Activated B cell treated with CpG ODN at 0.5 μM for 24 hours (primary cell): Measurements from ENCODE around the gene PDIA4. TPM values are rescaled to one million over a fixed set of nuclear protein-coding genes. Genes with fewer than 3 reads are reported as not detected.
"Not testable (repeated sequence)": the region's sequence is repeated elsewhere in the genome, so short reads cannot be mapped to it uniquely, and the experiment has no call there.

Experiments used
- ATAC-seq: fragments of 200-7000 bp; cut with Tn5 transposase; one replicate; pipeline ENCODE4 v1.10.0; 2021; ENCODE audit warnings: low read depth, mild to moderate bottlenecking, moderate library complexity
- CTCF ChIA-PET: fragments of 350-600 bp; sonication (Branson Sonifier 250); formaldehyde crosslinking; loops from one replicate; lab custom pipeline; 2021; ENCODE audit warnings: antibody characterized with exemption; lab: Charles Lee
- POLR2A ChIA-PET: fragments of 350-600 bp; sonication (Branson Sonifier 250); formaldehyde crosslinking; loops from one replicate; lab custom pipeline; 2021; ENCODE audit warnings: antibody characterized with exemption; lab: Charles Lee
- DNase-seq: peaks from one replicate; pipeline ENCODE4 v3.0.0; 2022
- H3K27ac Mint-ChIP-seq: one replicate; pipeline ENCODE4 v1.8.0; 2020; ENCODE audit warnings: mixed read lengths
- H3K27me3 Mint-ChIP-seq: one replicate; pipeline ENCODE4 v1.8.0; 2021; ENCODE audit warnings: mixed read lengths
- H3K36me3 Mint-ChIP-seq: one replicate; pipeline ENCODE4 v1.8.0; 2021; ENCODE audit warnings: low read depth, mixed read lengths
- H3K4me1 Mint-ChIP-seq: one replicate; pipeline ENCODE4 v1.8.0; 2021; ENCODE audit warnings: mixed read lengths
- H3K4me3 Mint-ChIP-seq: one replicate; pipeline ENCODE4 v1.8.0; 2020; ENCODE audit warnings: mild to moderate bottlenecking, mixed read lengths
- H3K9me3 Mint-ChIP-seq: one replicate; pipeline ENCODE4 v1.8.0; 2020; ENCODE audit warnings: mixed read lengths
- intact Hi-C: fragments of 100-400 bp; cut with micrococcal nuclease; formaldehyde crosslinking; loops from one replicate; pipeline ENCODE4 v1.15.1; 2024
- total RNA-seq: library from RNA; stranded (reverse); gene quantifications from 2 replicates; pipeline ENCODE4 v1.2.3, GENCODE V29; 2022
- TF ChIP-seq, protein P1 (sequence below): fragments of 200-600 bp; IDR thresholded peaks from one replicate; pipeline ENCODE4 v1.8.0; 2022; ENCODE audit warnings: antibody characterized with exemption, mild to moderate bottlenecking

Gene PDIA4
- total RNA-seq, 1 donor from 2014 or later, result 59.4 TPM

GRCh38 chr7:149067869-149068268, 39.6 kb upstream of the PDIA4 start:
- intact Hi-C loops, result loop anchor here (5.0 kb wide), 1 partner anchor 801 kb away; no protein-coding TSS in a partner anchor
- peaks cover 34% of the 10 kb centered on the region for H3K36me3 Mint-ChIP-seq
- CTCF ChIA-PET, result interaction anchor here (1.1 kb wide), 1 partner anchor 63 kb away, joined by 3 read pairs; no protein-coding TSS in a partner anchor
- H3K4me3 Mint-ChIP-seq, result peak overlapping the region; percentile 29
- peaks cover 13% of the 10 kb centered on the region for H3K4me1 Mint-ChIP-seq
- POLR2A ChIA-PET, result interaction anchor here (0.6 kb wide), 1 partner anchor 126 kb away, joined by 3 read pairs; no protein-coding TSS in a partner anchor
- ATAC-seq, result no peak
- TF ChIP-seq, protein P1, sequence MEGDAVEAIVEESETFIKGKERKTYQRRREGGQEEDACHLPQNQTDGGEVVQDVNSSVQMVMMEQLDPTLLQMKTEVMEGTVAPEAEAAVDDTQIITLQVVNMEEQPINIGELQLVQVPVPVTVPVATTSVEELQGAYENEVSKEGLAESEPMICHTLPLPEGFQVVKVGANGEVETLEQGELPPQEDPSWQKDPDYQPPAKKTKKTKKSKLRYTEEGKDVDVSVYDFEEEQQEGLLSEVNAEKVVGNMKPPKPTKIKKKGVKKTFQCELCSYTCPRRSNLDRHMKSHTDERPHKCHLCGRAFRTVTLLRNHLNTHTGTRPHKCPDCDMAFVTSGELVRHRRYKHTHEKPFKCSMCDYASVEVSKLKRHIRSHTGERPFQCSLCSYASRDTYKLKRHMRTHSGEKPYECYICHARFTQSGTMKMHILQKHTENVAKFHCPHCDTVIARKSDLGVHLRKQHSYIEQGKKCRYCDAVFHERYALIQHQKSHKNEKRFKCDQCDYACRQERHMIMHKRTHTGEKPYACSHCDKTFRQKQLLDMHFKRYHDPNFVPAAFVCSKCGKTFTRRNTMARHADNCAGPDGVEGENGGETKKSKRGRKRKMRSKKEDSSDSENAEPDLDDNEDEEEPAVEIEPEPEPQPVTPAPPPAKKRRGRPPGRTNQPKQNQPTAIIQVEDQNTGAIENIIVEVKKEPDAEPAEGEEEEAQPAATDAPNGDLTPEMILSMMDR, result no peak
- no peaks in the 10 kb centered on the region for H3K27me3 Mint-ChIP-seq
- H3K27ac Mint-ChIP-seq, result no peak overlapping the region
- H3K9me3 Mint-ChIP-seq, result no peaks in the 10 kb centered on the region
- DNase-seq, result no peak

DNA sequence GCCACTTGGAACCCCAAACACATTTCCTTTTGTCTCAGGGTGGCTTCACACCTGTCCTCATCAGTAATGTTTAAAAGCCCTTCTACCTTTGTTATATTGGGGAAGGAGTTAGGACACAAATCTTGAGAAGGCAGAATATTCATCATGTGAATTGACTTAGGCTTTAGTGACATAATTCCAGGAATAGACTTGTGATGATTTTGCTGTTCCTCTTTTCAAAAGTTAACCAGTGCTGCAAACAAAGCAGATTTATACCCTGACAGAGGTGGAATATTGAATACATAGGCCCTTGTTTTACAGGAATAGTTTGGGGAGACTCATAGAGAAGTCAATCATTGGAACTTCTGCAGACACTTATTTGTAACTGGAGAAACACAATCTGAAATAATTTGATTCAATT, 35.2 kb upstream of the PDIA4 start:
- no peaks in the 10 kb centered on the region for H3K27me3 Mint-ChIP-seq
- ATAC-seq (no peak), DNase-seq (no peak)
- peaks cover 10% of the 10 kb centered on the region for H3K36me3 Mint-ChIP-seq
- intact Hi-C loops, result no loop called here
- ChIA-PET CTCF (no interaction called here), POLR2A (no interaction called here)
- peak overlapping the region; percentile 33 for H3K4me3 Mint-ChIP-seq
- H3K4me1 Mint-ChIP-seq, result peaks cover 16% of the 10 kb centered on the region
- H3K9me3 Mint-ChIP-seq, result no peaks in the 10 kb centered on the region
- H3K27ac Mint-ChIP-seq, result no peak overlapping the region
- TF ChIP-seq, protein P1, result no peak

DNA sequence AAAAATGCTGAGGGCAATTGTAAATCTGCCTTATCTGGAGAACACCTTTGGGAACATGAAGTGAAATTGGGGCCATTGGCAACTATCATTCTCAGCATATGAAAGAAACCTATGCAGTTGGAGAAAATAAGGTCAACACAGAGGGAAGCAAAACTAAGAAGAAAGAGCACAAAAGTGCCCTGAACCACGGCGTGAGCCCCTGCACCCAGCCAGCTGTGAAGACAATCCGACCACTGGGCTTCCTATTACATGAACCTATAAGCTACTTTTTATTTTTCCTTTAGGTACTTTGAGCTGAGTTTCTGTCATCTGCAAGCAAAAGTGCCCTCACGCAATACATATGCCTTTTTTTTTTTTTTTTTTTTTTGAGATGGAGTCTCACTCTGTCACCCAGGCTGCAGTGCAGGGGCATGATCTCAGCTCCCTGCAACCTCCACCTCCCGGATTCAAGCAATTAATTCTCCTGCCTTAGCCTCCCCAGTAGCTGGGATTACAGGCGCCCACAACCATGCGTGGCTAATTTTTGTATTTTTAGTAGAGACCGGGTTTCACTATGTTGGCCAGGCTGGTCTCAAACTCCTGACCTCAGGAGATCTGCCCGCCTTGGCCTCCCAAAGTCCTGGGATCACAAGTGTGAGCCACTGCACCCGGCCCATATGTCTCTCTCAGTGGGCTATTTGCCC, 34.1 kb upstream of the PDIA4 start:
- ATAC-seq, intact Hi-C loops, H3K9me3 Mint-ChIP-seq, H3K36me3 Mint-ChIP-seq, H3K27me3 Mint-ChIP-seq, H3K27ac Mint-ChIP-seq, DNase-seq, H3K4me3 Mint-ChIP-seq: not testable (repeated sequence)
- peaks cover 11% of the 10 kb centered on the region for H3K4me1 Mint-ChIP-seq
- POLR2A ChIA-PET, result interaction anchor here (0.7 to 0.8 kb wide), 2 partner anchors 70 to 78 kb away, joined by 3 to 5 read pairs; no protein-coding TSS in a partner anchor
- CTCF ChIA-PET, result interaction anchor here (0.9 kb wide), 1 partner anchor 9 kb away, joined by 4 read pairs; no protein-coding TSS in a partner anchor

GRCh38 chr7:149060156-149060555, 31.9 kb upstream of the PDIA4 start:
- CTCF ChIA-PET, result interaction anchor here (1.2 kb wide), 1 partner anchor 55 kb away, joined by 3 read pairs; no protein-coding TSS in a partner anchor
- Mint-ChIP-seq H3K27ac (no peak overlapping the region), H3K4me1 (peaks cover 8% of the 10 kb centered on the region), H3K4me3 (no peak overlapping the region), H3K36me3 (peaks cover 1% of the 10 kb centered on the region), H3K27me3 (no peaks in the 10 kb centered on the region), H3K9me3 (no peaks in the 10 kb centered on the region)
- DNase-seq (no peak), ATAC-seq (no peak)
- POLR2A ChIA-PET, result no interaction called here
- intact Hi-C loops, result no loop called here
- TF ChIP-seq, protein P1, result no peak

GRCh38 chr7:149053885-149054284, 25.6 kb upstream of the PDIA4 start:
- POLR2A ChIA-PET, result no interaction called here
- Mint-ChIP-seq H3K27me3 (no peaks in the 10 kb centered on the region), H3K4me1 (no peaks in the 10 kb centered on the region), H3K9me3 (no peaks in the 10 kb centered on the region), H3K27ac (no peak overlapping the region), H3K4me3 (no peak overlapping the region), H3K36me3 (no peaks in the 10 kb centered on the region)
- ATAC-seq, result no peak
- TF ChIP-seq, protein P1, result no peak
- no peak for DNase-seq
- intact Hi-C loops, result no loop called here
- CTCF ChIA-PET, result interaction anchor here (1.2 kb wide), 1 partner anchor 48 kb away, joined by 4 read pairs; no protein-coding TSS in a partner anchor
